H1 (cell line): ENCODE measurements around the gene OR2V1. TPM values are rescaled to one million over a fixed set of nuclear protein-coding genes. Genes with fewer than 3 reads are reported as not detected.

Experiments
- CTCF ChIA-PET: fragments of 300-600 bp; sonication (Branson Sonifier 250); formaldehyde crosslinking; loops from one replicate; lab custom pipeline; 2021; ENCODE audit not compliant: partially characterized antibody; lab: Charles Lee
- POLR2A ChIA-PET: fragments of 300-600 bp; sonication (Branson Sonifier 250); formaldehyde crosslinking; loops from one replicate; lab custom pipeline; 2021; ENCODE audit warnings: inconsistent platforms; ENCODE audit not compliant: partially characterized antibody; lab: Charles Lee
- DNase-seq, 2 experiments: peaks; one replicate each; pipeline versions ENCODE4 v3.0.0 to v3.0.0-alpha.2; 2010 to 2022; ENCODE audit warnings: low spot score in 2 of 2, low read depth in 1 of 2, mixed read lengths in 1 of 2
- FAIRE-seq: peaks from 2 replicates; lab custom pipeline; 2011; peaks lifted over from hg19 to GRCh38; lab: Jason Lieb, UNC
- H2AFZ ChIP-seq: 2 replicates; pipeline ENCODE4 v1.8.1; 2012; ENCODE audit warnings: low read length, inconsistent platforms
- H2AK5ac ChIP-seq: 2 replicates; pipeline ENCODE4 v1.6.1; 2013; ENCODE audit warnings: low read depth, low read length
- H2BK120ac ChIP-seq: replicated peaks from 2 replicates; pipeline ENCODE3; 2013; ENCODE audit warnings: low read depth, low read length, inconsistent platforms
- H2BK12ac ChIP-seq: 2 replicates; pipeline ENCODE4 v1.6.1; 2013; ENCODE audit warnings: low read depth, low read length
- H2BK15ac ChIP-seq: 2 replicates; pipeline ENCODE4 v1.6.1; 2013; ENCODE audit warnings: low read length
- H2BK20ac ChIP-seq: 2 replicates; pipeline ENCODE4 v1.6.1; 2013; ENCODE audit warnings: low read length
- H2BK5ac ChIP-seq: 2 replicates; pipeline ENCODE4 v1.6.1; 2013; ENCODE audit warnings: low read depth, low read length
- H3K14ac ChIP-seq: 2 replicates; pipeline ENCODE4 v1.6.1; 2013; ENCODE audit warnings: inconsistent platforms; ENCODE audit not compliant: insufficient read length
- H3K18ac ChIP-seq: 2 replicates; pipeline ENCODE4 v1.6.1; 2013; ENCODE audit warnings: low read length; ENCODE audit errors: extremely low read depth
- H3K23ac ChIP-seq: 2 replicates; pipeline ENCODE4 v1.6.1; 2013; ENCODE audit warnings: inconsistent platforms; ENCODE audit not compliant: insufficient read length
- H3K23me2 ChIP-seq: 2 replicates; pipeline ENCODE4 v1.6.1; 2013; ENCODE audit warnings: low read depth, low read length
- H3K27ac ChIP-seq: 2 replicates; pipeline ENCODE4 v1.6.1; 2011; ENCODE audit warnings: low read depth, low read length, inconsistent platforms
- H3K27me3 ChIP-seq, 4 experiments: replicated peaks in 1 of 4; 1 replicate in 1 of 4; 2 replicates in 3 of 4; pipeline versions ENCODE4 v1.6.1 to v1.8.1; 2011 to 2013; ENCODE audit warnings: low read length in 3 of 4, mild to moderate bottlenecking in 3 of 4, inconsistent platforms in 2 of 4, mixed read lengths in 2 of 4, moderate library complexity in 1 of 4; ENCODE audit not compliant: control insufficient read depth in 3 of 4, insufficient read depth in 3 of 4; ENCODE audit errors: extremely low read depth in 1 of 4
- H3K36me3 ChIP-seq, 4 experiments: 2 replicates each; pipeline versions ENCODE4 v1.6.1 to v1.8.1; 2011 to 2013; ENCODE audit warnings: mild to moderate bottlenecking in 4 of 4, low read length in 3 of 4, moderate library complexity in 2 of 4, control low read depth in 1 of 4, inconsistent platforms in 1 of 4; ENCODE audit not compliant: insufficient read depth in 4 of 4, control insufficient read depth in 2 of 4
- H3K4ac ChIP-seq: replicated peaks from 2 replicates; pipeline ENCODE3; 2013; ENCODE audit warnings: low read length, low read depth, mixed read lengths, inconsistent platforms; ENCODE audit not compliant: insufficient read length
- H3K4me1 ChIP-seq, 4 experiments: replicated peaks in 1 of 4; 1 replicate in 1 of 4; 2 replicates in 3 of 4; pipeline versions ENCODE4 v1.6.1 to v1.8.1; 2011 to 2013; ENCODE audit warnings: low read length in 3 of 4, inconsistent platforms in 2 of 4, mixed read lengths in 1 of 4; ENCODE audit not compliant: insufficient read depth in 4 of 4, control insufficient read depth in 3 of 4
- H3K4me2 ChIP-seq, 2 experiments: 2 replicates each; pipeline versions ENCODE4 v1.6.1 to v1.8.1; 2011 to 2013; ENCODE audit warnings: low read depth in 2 of 2, low read length in 2 of 2, control low read depth in 1 of 2, inconsistent platforms in 1 of 2, mild to moderate bottlenecking in 1 of 2; ENCODE audit not compliant: insufficient read depth in 1 of 2
- H3K4me3 ChIP-seq, 4 experiments: fragments of 200-600, 300-600 bp in 1 of 4; sonication (generic), shearing (Covaris generic), sonication (Bioruptor Twin) in 1 of 4; 2 replicates each; pipeline versions ENCODE4 v1.5.1 to v1.8.1; 2011 to 2016; ENCODE audit warnings: low read length in 4 of 4, low read depth in 3 of 4, control low read depth in 2 of 4, inconsistent platforms in 2 of 4, mild to moderate bottlenecking in 2 of 4, mixed read lengths in 1 of 4, moderate library complexity in 1 of 4; ENCODE audit not compliant: insufficient read depth in 2 of 4; ENCODE audit errors: extremely low read depth in 1 of 4
- H3K56ac ChIP-seq: replicated peaks from 2 replicates; pipeline ENCODE3; 2013; ENCODE audit warnings: low read depth, mild to moderate bottlenecking, mixed read lengths, low read length, inconsistent platforms; ENCODE audit not compliant: insufficient read length
- H3K79me1 ChIP-seq: 2 replicates; pipeline ENCODE4 v1.6.1; 2013; ENCODE audit warnings: low read depth, low read length, control low read depth
- H3K79me2 ChIP-seq, 2 experiments: 2 replicates each; pipeline versions ENCODE4 v1.6.1 to v1.8.1; 2012 to 2013; ENCODE audit warnings: low read length in 2 of 2, mild to moderate bottlenecking in 2 of 2, inconsistent platforms in 1 of 2; ENCODE audit not compliant: insufficient read depth in 2 of 2, control insufficient read depth in 1 of 2
- H3K9ac ChIP-seq, 4 experiments: replicated peaks in 1 of 4; 1 replicate in 1 of 4; 2 replicates in 3 of 4; pipeline versions ENCODE4 v1.6.1 to v1.8.1; 2011 to 2013; ENCODE audit warnings: low read depth in 3 of 4, low read length in 3 of 4, control low read depth in 2 of 4, mild to moderate bottlenecking in 2 of 4, moderate library complexity in 2 of 4, inconsistent platforms in 1 of 4; ENCODE audit errors: extremely low read depth in 1 of 4
- H3K9me3 ChIP-seq, 2 experiments: 2 replicates each; pipeline versions ENCODE4 v1.6.1 to v1.8.1; 2012 to 2013; ENCODE audit warnings: mild to moderate bottlenecking in 2 of 2, moderate library complexity in 2 of 2, control low read depth in 1 of 2, inconsistent platforms in 1 of 2, low read depth in 1 of 2, low read length in 1 of 2, mixed read lengths in 1 of 2; ENCODE audit not compliant: insufficient read depth in 2 of 2
- H4K20me1 ChIP-seq, 2 experiments: replicated peaks in 1 of 2; 2 replicates each; pipeline versions ENCODE3 to v1.8.1; 2011 to 2013; ENCODE audit warnings: inconsistent platforms in 2 of 2, low read length in 2 of 2, mild to moderate bottlenecking in 1 of 2; ENCODE audit not compliant: insufficient read depth in 2 of 2, control insufficient read depth in 1 of 2
- H4K5ac ChIP-seq: 2 replicates; pipeline ENCODE4 v1.6.1; 2013; ENCODE audit warnings: low read length, low read depth, mixed read lengths, inconsistent platforms; ENCODE audit not compliant: insufficient read length
- H4K8ac ChIP-seq: 2 replicates; pipeline ENCODE4 v1.8.0; 2013; ENCODE audit warnings: mild to moderate bottlenecking, moderate library complexity, low read length, inconsistent platforms; ENCODE audit not compliant: insufficient read depth; ENCODE audit errors: extremely low read depth
- H4K91ac ChIP-seq: replicated peaks from 2 replicates; pipeline ENCODE3; 2013; ENCODE audit warnings: low read length, mixed read lengths, inconsistent platforms; ENCODE audit not compliant: insufficient read length
- FOSL1 ChIP-seq: IDR thresholded peaks from 2 replicates; pipeline ENCODE4 v1.6.1; 2011; ENCODE audit warnings: mild to moderate bottlenecking, low read depth, low read length, moderate library complexity; ENCODE audit not compliant: insufficient read depth
- HDAC2 ChIP-seq, 2 experiments: fragments of 300-600 bp in 1 of 2; sonication (generic) in 1 of 2; IDR thresholded peaks; 2 replicates each; pipeline ENCODE4 v1.6.1; 2011 to 2012; ENCODE audit warnings: low read depth in 2 of 2, low read length in 2 of 2, mild to moderate bottlenecking in 2 of 2, moderate library complexity in 2 of 2, borderline replicate concordance in 1 of 2, inconsistent platforms in 1 of 2
- SP2 ChIP-seq: IDR thresholded peaks from 2 replicates; pipeline ENCODE4 v1.6.1; 2012; ENCODE audit warnings: mild to moderate bottlenecking, low read length, inconsistent platforms
- ZNF274 ChIP-seq: IDR thresholded peaks from 2 replicates; pipeline ENCODE4 v1.7.0; 2012; ENCODE audit warnings: low read length, borderline replicate concordance; ENCODE audit errors: extremely low read depth
- WGBS, 2 experiments: shearing (Covaris generic) in 1 of 2; methylation state at CpG; one replicate each; pipeline versions ENCODE4 v1.1.6 to v1.1.7; 2013 to 2015; ENCODE audit warnings: low lambda C conversion rate in 2 of 2, mixed read lengths in 2 of 2, inconsistent platforms in 1 of 2, low coverage in 1 of 2, missing lambda C conversion rate in 1 of 2; ENCODE audit not compliant: insufficient replicate concordance in 2 of 2, insufficient coverage in 1 of 2, insufficient read length in 1 of 2; ENCODE audit errors: extremely low coverage in 1 of 2, missing lambda C conversion rate in 1 of 2; 5-methylcytosine and 5-hydroxymethylcytosine counted together
- polyA plus RNA-seq, 7 experiments: library from polyadenylated mRNA; depleted of rRNA in 3 of 7; stranded (reverse) in 5 of 7; unstranded in 2 of 7; fragments of >200 nt in 5 of 7; fragments of 200-250 nt in 2 of 7; gene quantifications; 1 replicate in 5 of 7; 2 replicates in 1 of 7; 4 replicates in 1 of 7; pipeline versions ENCODE4 v1.2.1 to v1.2.3, GENCODE V29; 2011 to 2013; ENCODE audit warnings: missing spikeins in 2 of 7, mixed read lengths in 2 of 7
- total RNA-seq: library from RNA; stranded (reverse); fragmentation: NEBNext Ultra II Directional; extraction: Animal tissue kit (Norgen Biotek cat#: 25700); gene quantifications from 2 replicates; pipeline ENCODE4 v1.2.1, GENCODE V29; 2021
- TF ChIP-seq, protein P1 (sequence below), 3 experiments: IDR thresholded peaks; 1 replicate in 2 of 3; 2 replicates in 1 of 3; pipeline versions ENCODE4 v1.5.1 to v1.6.1; 2011; ENCODE audit warnings: low read length in 3 of 3, mild to moderate bottlenecking in 3 of 3, inconsistent platforms in 2 of 3, low read depth in 1 of 3, moderate library complexity in 1 of 3; ENCODE audit not compliant: insufficient read depth in 1 of 3; ENCODE audit errors: control extremely low read depth in 1 of 3

OR2V1 gene
- total and polyA plus RNA-seq, 2 of the 8 experiments (the other 6 are each of a cell fraction or from before 2014, with no cell fraction given), result not detected

DNA sequence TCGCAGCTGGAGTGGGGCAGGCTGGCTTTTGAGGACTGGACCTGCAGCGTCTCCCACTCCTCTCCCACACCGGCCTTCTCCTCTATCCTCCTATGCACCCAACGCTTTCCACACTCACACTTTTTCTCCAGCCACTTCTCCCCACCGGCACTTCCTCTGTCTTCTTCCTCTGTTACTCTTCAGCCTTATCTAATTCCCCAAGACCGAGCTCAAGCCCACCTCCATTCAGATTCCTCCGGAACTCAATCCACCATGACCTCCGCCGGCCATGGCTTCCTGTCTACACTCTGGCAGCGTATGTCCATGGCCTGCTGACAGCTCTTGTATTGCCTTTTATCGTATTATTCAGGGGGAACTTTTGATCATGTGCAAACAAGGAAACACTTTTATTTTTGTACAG, 545 bp upstream of the OR2V1 start:
- Histone ChIP-seq H2BK15ac (no peak overlapping the region), H2AK5ac (no peak overlapping the region), H3K9me3 (peaks cover 0 to 5% of the 10 kb centered on the region in 2 experiments; a peak in 1 of 4 replicates), H4K20me1 (no peaks in the 10 kb centered on the region), H3K79me1 (no peaks in the 10 kb centered on the region), H3K9ac (no peak overlapping the region), H2BK120ac (no peak overlapping the region), H3K36me3 (no peaks in the 10 kb centered on the region), H4K91ac (no peak overlapping the region), H3K79me2 (no peaks in the 10 kb centered on the region), H2AFZ (no peak overlapping the region), H3K23me2 (no peaks in the 10 kb centered on the region; the same call in 1 of the 2 replicates), H3K14ac (no peak overlapping the region), H2BK12ac (no peak overlapping the region), H3K18ac (no peak overlapping the region), H3K4ac (no peak overlapping the region), H4K8ac (no peak overlapping the region), H3K4me2 (no peak overlapping the region), H2BK20ac (no peak overlapping the region), H3K56ac (no peak overlapping the region), H3K27ac (no peak overlapping the region), H3K4me1 (no peaks in the 10 kb centered on the region; a peak in 1 of 7 replicates), H3K27me3 (0 out of 7 replicates have a peak, but pooled peaks cover 0 to 3% (median 0%) of the 10 kb centered on the region in 4 experiments), H2BK5ac (no peak overlapping the region), H4K5ac (no peak overlapping the region), H3K23ac (no peak overlapping the region), H3K4me3 (no peak overlapping the region)
- DNase-seq (no peak), FAIRE-seq (no peak)
- POLR2A ChIA-PET, result no interaction called here
- CTCF ChIA-PET, result interaction anchor here (1.2 kb wide), 1 partner anchor 28 kb away, joined by 3 read pairs; no protein-coding TSS in a partner anchor
- 92% methylated on average over 10 of the region's 11 CpGs; no CpG with 5 or more reads in 1 of the 2 experiments for WGBS, 2 experiments
- TF ChIP-seq HDAC2 (IDR thresholded peaks at IDR 0.05; ENCODE audit: borderline replicate concordance in 1 of 2, low read depth in 2 of 2, low read length in 2 of 2) (no peak), FOSL1 (no peak), ZNF274 (no peak), SP2 (no peak)
- TF ChIP-seq, protein P1, sequence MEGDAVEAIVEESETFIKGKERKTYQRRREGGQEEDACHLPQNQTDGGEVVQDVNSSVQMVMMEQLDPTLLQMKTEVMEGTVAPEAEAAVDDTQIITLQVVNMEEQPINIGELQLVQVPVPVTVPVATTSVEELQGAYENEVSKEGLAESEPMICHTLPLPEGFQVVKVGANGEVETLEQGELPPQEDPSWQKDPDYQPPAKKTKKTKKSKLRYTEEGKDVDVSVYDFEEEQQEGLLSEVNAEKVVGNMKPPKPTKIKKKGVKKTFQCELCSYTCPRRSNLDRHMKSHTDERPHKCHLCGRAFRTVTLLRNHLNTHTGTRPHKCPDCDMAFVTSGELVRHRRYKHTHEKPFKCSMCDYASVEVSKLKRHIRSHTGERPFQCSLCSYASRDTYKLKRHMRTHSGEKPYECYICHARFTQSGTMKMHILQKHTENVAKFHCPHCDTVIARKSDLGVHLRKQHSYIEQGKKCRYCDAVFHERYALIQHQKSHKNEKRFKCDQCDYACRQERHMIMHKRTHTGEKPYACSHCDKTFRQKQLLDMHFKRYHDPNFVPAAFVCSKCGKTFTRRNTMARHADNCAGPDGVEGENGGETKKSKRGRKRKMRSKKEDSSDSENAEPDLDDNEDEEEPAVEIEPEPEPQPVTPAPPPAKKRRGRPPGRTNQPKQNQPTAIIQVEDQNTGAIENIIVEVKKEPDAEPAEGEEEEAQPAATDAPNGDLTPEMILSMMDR (IDR thresholded peaks at IDR 0.05; ENCODE audit: control extremely low read depth in 1 of 3, insufficient read depth in 1 of 3, low read depth in 1 of 3, low read length in 3 of 3), result no peak
